ENCODE data around the gene PPP3R1.

The PPP3R1 gene

DNA sequence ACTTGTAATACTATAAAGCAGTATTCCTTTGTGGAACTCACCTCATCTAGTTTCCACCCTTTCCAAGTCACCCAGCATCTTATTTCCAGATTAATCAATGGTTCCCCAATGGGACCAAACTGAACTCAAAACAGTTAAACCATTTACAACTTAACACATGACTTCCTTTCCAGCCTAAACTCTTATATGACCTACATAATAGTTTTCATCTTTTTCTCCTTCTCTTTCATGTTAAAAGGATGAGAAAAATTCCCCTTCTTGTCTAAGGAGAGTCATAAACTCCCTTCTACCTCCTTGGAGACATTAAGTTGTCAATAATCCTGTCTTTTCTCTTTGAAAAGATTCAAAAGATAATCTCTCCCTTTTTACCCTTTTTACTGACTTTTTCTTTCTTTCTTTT, 6.7 kb downstream of the PPP3R1 start:
- Histone ChIP-seq H3K27ac (ENCODE audit: low read depth, low read length, severe bottlenecking) (no peak overlapping the region), H3K9me3 (ENCODE audit: control insufficient read depth, low read length) (no peaks in the 10 kb centered on the region), H3K36me3 (ENCODE audit: control insufficient read depth, insufficient read depth, low read length) (peaks cover 17% of the 10 kb centered on the region), H3K4me3 (ENCODE audit: extremely low read depth, insufficient read depth, low read length, poor library complexity, severe bottlenecking) (no peak overlapping the region), H3K4me1 (ENCODE audit: control insufficient read depth, insufficient read depth, low read length, poor library complexity, severe bottlenecking) (peaks cover 14% of the 10 kb centered on the region)

DNA sequence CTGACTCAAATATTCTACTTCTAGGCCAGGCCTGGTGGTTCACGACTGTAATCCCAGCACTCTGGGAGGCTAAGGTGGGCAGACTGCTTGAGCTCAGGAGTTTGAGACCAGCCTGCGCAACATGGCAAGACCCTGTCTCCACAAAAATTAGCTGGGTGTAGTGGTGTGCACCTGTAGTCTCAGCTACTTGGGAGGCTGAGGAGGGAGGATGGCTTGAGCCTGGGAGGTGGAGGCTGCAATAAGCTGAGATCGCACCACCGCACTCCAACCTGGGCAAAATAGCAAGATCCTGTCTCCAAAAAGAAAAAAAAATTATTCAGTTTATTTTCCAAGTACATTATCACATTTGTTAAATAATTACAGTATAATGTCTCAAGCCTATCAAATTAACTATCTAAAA, 7.3 kb downstream of the PPP3R1 start:
- no peak overlapping the region for H3K4me3 ChIP-seq (ENCODE audit: extremely low read depth, insufficient read depth, low read length, poor library complexity, severe bottlenecking)
- H3K4me1 ChIP-seq (ENCODE audit: control insufficient read depth, insufficient read depth, low read length, poor library complexity, severe bottlenecking), result peaks cover 20% of the 10 kb centered on the region
- WGBS, 2 experiments (ENCODE audit: insufficient coverage in 2 of 2), result 96 to 100% methylated on average over 2 of the region's 4 CpGs
- H3K36me3 ChIP-seq (ENCODE audit: control insufficient read depth, insufficient read depth, low read length), result peaks cover 16% of the 10 kb centered on the region
- no peak overlapping the region for H3K27ac ChIP-seq (ENCODE audit: low read depth, low read length, severe bottlenecking)
- H3K9me3 ChIP-seq (ENCODE audit: control insufficient read depth, low read length), result no peaks in the 10 kb centered on the region

DNA sequence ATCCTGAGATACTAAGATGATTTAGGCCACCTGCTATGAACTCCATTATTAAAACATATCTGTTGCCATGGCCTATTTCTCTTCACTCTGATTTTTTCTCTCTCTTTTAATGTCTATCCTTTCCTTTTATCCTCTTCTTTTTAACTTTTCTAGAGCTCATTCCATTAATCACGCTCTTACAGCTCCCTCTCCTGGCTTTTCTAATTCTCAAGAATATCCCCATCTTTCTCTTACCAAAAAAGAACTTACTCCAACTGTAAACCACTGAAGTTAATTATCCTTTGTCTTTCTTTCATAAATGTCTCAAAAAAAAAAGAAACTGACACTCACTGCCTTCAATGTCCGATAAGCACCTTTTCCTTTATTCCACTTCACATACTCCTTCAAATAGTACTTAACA, 7.9 kb downstream of the PPP3R1 start:
- WGBS, 2 experiments (ENCODE audit: insufficient coverage in 2 of 2), result 87 to 93% methylated on average over 2 of the region's 2 CpGs
- H3K4me3 ChIP-seq (ENCODE audit: extremely low read depth, insufficient read depth, low read length, poor library complexity, severe bottlenecking), result no peak overlapping the region
- H3K4me1 ChIP-seq (ENCODE audit: control insufficient read depth, insufficient read depth, low read length, poor library complexity, severe bottlenecking), result peaks cover 26% of the 10 kb centered on the region
- no peak overlapping the region for H3K27ac ChIP-seq (ENCODE audit: low read depth, low read length, severe bottlenecking)
- no peaks in the 10 kb centered on the region for H3K9me3 ChIP-seq (ENCODE audit: control insufficient read depth, low read length)
- H3K36me3 ChIP-seq (ENCODE audit: control insufficient read depth, insufficient read depth, low read length), result peaks cover 16% of the 10 kb centered on the region

DNA sequence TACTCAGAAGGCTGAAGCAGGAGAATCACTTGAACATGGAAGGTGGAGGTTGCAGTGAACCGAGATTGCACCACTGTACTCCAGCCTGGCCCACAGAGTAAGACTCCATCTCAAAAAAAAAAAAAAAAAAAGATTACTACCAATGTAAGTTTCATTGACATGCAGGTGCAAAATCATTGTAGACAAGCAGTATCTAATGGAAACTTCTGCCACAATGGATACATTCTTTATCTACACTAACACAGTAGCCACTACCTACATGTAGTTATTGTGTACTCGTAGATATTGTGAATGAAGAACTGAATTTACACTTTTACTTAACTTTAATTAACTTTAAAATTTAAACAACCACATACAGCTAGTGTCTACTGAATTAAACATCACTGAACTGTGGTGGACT, 10.6 kb downstream of the PPP3R1 start:
- WGBS, 2 experiments (ENCODE audit: insufficient coverage in 2 of 2), result no CpG with 5 or more reads among the region's 2 CpGs
- Histone ChIP-seq H3K9me3 (ENCODE audit: control insufficient read depth, low read length) (no peaks in the 10 kb centered on the region), H3K4me3 (ENCODE audit: extremely low read depth, insufficient read depth, low read length, poor library complexity, severe bottlenecking) (no peak overlapping the region), H3K27ac (ENCODE audit: low read depth, low read length, severe bottlenecking) (no peak overlapping the region), H3K4me1 (ENCODE audit: control insufficient read depth, insufficient read depth, low read length, poor library complexity, severe bottlenecking) (peaks cover 27% of the 10 kb centered on the region), H3K36me3 (ENCODE audit: control insufficient read depth, insufficient read depth, low read length) (peaks cover 8% of the 10 kb centered on the region)

DNA sequence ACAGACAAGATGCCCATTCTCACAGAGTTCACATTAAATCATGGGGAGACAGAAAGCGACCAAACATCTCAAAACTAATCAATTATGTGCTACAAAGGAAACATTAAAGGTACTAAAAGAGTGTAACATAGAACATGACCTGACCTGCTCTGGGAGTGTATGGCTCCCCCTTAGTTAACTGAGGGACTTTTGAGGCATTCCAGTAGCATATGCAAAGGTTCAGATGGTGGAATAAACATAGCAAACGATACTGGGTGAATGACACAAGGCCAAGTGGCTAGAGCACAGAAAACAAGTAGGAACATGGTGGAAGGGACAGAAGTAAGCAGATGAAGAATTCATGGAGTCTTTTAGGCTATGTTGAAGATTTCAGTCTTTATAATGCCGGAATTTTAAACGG, 11.9 kb downstream of the PPP3R1 start:
- 88 to 90% methylated on average over 3 of the region's 4 CpGs for WGBS, 2 experiments (ENCODE audit: insufficient coverage in 2 of 2)
- peak overlapping the region; percentile 25 for H3K27ac ChIP-seq (ENCODE audit: low read depth, low read length, severe bottlenecking)

DNA sequence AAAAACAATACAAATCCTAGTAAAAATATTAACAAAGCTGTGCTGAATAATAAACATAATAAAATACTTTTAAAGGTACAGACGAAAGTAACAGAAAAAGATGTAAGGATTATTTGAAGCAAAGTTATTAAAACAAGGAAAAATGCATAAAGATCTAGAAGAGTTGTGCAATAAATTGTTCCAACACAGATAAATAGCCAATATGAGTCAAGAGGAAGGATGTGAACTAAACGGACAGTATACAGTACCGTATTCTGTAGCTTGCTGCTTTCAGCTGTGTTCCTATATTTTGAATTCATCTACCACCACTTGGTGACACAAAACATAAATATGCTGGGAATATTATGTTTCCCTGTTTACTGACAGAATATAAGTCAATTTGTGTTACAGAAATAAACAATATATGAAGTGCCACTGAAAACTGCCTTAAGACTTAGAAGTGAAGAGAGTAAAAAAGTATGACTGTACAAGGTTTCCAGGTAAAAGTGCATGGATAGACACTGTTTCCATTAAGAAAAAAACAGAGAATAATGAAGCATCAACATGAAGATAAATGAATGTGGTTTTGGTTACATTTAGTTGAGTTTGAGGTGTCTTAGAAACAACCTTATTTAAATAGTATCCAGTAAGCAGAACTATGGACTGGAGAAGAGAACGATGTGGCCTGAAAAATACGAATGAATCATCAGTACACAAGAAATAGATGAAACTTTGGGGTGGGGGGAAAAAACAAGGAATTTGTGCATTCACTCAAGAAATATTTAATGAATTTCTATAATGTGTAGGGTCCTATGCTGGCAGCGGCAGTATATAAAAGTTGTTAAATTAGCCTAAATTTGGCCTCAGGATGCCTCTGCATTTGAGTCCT, 13.1 kb downstream of the PPP3R1 start:
- H3K4me1 ChIP-seq (ENCODE audit: control insufficient read depth, insufficient read depth, low read length, poor library complexity, severe bottlenecking), result peaks cover 24% of the 10 kb centered on the region
- no peak overlapping the region for H3K4me3 ChIP-seq (ENCODE audit: extremely low read depth, insufficient read depth, low read length, poor library complexity, severe bottlenecking)
- WGBS, 2 experiments (ENCODE audit: insufficient coverage in 2 of 2), result 88% methylated on average over 1 of the region's 6 CpGs; no CpG with 5 or more reads in 1 of the 2 experiments
- peaks cover 8% of the 10 kb centered on the region for H3K36me3 ChIP-seq (ENCODE audit: control insufficient read depth, insufficient read depth, low read length)
- no peak overlapping the region for H3K27ac ChIP-seq (ENCODE audit: low read depth, low read length, severe bottlenecking)
- no peaks in the 10 kb centered on the region for H3K9me3 ChIP-seq (ENCODE audit: control insufficient read depth, low read length)

More for the DNA sequence above, 11.9 kb downstream of the PPP3R1 start:
- H3K4me1 ChIP-seq (ENCODE audit: control insufficient read depth, insufficient read depth, low read length, poor library complexity, severe bottlenecking), result peaks cover 24% of the 10 kb centered on the region
- no peaks in the 10 kb centered on the region for H3K9me3 ChIP-seq (ENCODE audit: control insufficient read depth, low read length)
- no peak overlapping the region for H3K4me3 ChIP-seq (ENCODE audit: extremely low read depth, insufficient read depth, low read length, poor library complexity, severe bottlenecking)
- peaks cover 8% of the 10 kb centered on the region for H3K36me3 ChIP-seq (ENCODE audit: control insufficient read depth, insufficient read depth, low read length)

DNA sequence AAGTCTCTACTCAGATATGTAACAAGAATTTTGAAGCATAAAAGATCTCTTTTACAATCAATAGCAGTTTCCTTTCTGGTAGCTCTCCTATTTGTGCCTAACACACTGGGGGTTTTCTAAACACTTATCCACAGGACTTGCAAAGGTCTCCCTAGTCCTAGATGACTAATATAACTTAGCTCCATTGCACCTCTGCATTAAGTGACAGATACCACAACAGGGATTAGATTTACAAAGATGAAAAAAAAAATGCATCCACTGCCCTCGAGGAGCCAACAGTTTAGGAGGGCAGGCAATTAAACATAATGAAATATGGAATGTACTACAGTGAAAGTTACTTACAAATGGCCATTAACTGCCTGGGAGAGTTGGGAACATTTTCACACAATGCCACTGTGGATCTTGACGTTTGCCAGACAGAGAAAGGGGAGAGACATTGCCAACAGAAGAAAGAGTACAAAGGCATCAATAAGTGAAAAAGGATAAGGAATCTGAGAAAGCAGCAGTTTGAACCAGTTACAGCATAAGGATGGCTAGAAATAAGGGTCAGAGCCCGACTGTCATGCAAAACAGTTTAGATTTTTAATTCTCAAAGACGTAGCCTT, 14.3 kb downstream of the PPP3R1 start:
- 54% methylated on average over 2 of the region's 4 CpGs for WGBS, 2 experiments (ENCODE audit: insufficient coverage in 2 of 2)
- Histone ChIP-seq H3K4me3 (ENCODE audit: extremely low read depth, insufficient read depth, low read length, poor library complexity, severe bottlenecking) (no peak overlapping the region), H3K27ac (ENCODE audit: low read depth, low read length, severe bottlenecking) (peak overlapping the region; percentile 23), H3K9me3 (ENCODE audit: control insufficient read depth, low read length) (no peaks in the 10 kb centered on the region), H3K4me1 (ENCODE audit: control insufficient read depth, insufficient read depth, low read length, poor library complexity, severe bottlenecking) (peaks cover 24% of the 10 kb centered on the region), H3K36me3 (ENCODE audit: control insufficient read depth, insufficient read depth, low read length) (peaks cover 8% of the 10 kb centered on the region)

DNA sequence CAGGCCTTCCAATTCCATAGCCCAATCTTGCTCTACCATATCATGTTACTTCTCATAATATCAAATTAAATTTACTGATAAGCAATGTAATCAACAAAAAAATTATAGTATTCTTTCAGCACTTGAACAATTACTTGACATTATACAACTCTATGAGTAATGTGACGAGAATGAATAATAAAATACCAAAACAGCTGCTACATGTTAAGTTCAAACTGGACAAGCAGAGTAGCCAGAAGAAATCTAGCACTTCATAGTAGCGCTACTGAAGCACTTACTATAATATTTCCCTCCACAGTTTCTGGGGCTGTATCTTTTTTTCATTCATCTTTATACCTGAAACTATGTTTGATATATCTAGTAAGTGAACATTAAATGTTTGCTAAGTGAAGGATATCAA, 14.9 kb downstream of the PPP3R1 start:
- 100% methylated on average over 1 of the region's 2 CpGs; no CpG with 5 or more reads in 1 of the 2 experiments for WGBS, 2 experiments (ENCODE audit: insufficient coverage in 2 of 2)
- H3K27ac ChIP-seq (ENCODE audit: low read depth, low read length, severe bottlenecking), result no peak overlapping the region
- peaks cover 24% of the 10 kb centered on the region for H3K4me1 ChIP-seq (ENCODE audit: control insufficient read depth, insufficient read depth, low read length, poor library complexity, severe bottlenecking)
- H3K9me3 ChIP-seq (ENCODE audit: control insufficient read depth, low read length), result no peaks in the 10 kb centered on the region
- no peak overlapping the region for H3K4me3 ChIP-seq (ENCODE audit: extremely low read depth, insufficient read depth, low read length, poor library complexity, severe bottlenecking)
- H3K36me3 ChIP-seq (ENCODE audit: control insufficient read depth, insufficient read depth, low read length), result peaks cover 6% of the 10 kb centered on the region

DNA sequence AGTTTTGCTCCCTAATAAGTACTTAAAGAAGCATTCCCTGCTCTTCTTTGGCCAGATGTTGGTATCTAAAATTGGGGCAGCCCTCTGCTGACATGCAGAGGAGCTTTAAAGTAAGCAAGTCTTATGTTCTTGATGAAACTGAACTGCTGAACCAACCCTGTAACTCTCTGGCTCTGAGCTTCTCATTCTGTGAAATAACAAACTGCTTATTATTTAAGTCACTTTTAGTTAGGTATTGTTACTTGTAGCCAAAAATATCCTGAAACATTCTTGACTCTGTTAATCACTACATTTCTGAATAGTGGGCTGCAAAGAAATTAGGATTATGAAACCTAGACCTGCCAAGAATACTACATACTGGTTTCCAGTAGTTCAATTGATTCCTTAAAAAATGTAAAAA, 15.5 kb downstream of the PPP3R1 start:
- peaks cover 24% of the 10 kb centered on the region for H3K4me1 ChIP-seq (ENCODE audit: control insufficient read depth, insufficient read depth, low read length, poor library complexity, severe bottlenecking)
- H3K36me3 ChIP-seq (ENCODE audit: control insufficient read depth, insufficient read depth, low read length), result peaks cover under 1% of the 10 kb centered on the region
- H3K4me3 ChIP-seq (ENCODE audit: extremely low read depth, insufficient read depth, low read length, poor library complexity, severe bottlenecking), result no peak overlapping the region
- H3K9me3 ChIP-seq (ENCODE audit: control insufficient read depth, low read length), result no peaks in the 10 kb centered on the region
- peak overlapping the region; percentile 24 for H3K27ac ChIP-seq (ENCODE audit: low read depth, low read length, severe bottlenecking)

DNA sequence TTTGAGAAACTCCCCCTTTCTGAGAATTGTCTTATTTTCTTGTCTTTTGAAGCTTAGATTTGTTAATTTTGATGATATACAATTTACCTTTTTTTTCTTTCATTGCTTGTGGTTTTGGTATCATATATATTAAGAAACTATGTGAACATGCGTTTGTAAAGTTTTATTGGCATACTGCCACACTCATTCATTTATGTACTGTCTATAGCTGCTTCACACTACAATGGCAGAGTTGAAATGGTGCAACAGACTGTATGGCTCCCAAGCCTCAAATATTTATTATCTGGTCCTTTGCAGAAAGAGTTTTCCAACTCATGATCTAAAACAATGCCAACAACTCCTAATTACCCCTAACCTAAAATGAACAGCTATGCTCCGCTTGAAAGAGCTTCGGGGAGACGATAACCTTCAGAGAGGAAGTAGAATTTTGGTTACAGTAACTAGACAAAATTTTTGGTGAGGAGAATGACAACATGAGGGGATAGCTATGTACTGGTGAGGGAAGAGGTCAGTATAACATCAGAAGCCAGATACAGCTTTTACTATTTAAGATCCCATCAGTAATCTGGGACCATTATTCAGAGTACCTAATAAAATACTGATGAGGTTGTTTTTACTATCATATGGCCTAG, 16.1 kb downstream of the PPP3R1 start:
- no peak overlapping the region for H3K27ac ChIP-seq (ENCODE audit: low read depth, low read length, severe bottlenecking)
- peaks cover 24% of the 10 kb centered on the region for H3K4me1 ChIP-seq (ENCODE audit: control insufficient read depth, insufficient read depth, low read length, poor library complexity, severe bottlenecking)
- no peaks in the 10 kb centered on the region for H3K9me3 ChIP-seq (ENCODE audit: control insufficient read depth, low read length)
- WGBS, 2 experiments (ENCODE audit: insufficient coverage in 2 of 2), result 53 to 67% methylated on average over 3 of the region's 4 CpGs
- no peak overlapping the region for H3K4me3 ChIP-seq (ENCODE audit: extremely low read depth, insufficient read depth, low read length, poor library complexity, severe bottlenecking)
- no peaks in the 10 kb centered on the region for H3K36me3 ChIP-seq (ENCODE audit: control insufficient read depth, insufficient read depth, low read length)

DNA sequence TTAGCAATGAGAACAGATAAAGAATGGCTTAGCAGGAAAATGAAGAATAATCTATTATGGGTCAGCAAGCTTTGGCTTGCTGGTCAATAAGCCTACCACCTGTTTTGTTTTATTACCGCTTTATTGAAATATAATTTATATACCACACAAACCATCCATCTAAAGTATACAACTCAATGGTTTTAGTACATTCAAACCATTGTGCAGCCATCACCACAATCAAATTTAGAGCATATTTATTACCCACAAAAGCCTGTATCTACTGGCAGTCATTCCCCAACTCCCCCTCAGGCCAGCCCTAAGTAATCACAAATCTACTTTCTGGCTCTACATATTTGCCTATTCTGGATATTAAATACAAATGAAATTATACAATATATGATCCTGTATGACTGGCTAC, 17.2 kb downstream of the PPP3R1 start:
- H3K27ac ChIP-seq (ENCODE audit: low read depth, low read length, severe bottlenecking), result no peak overlapping the region
- H3K36me3 ChIP-seq (ENCODE audit: control insufficient read depth, insufficient read depth, low read length), result no peaks in the 10 kb centered on the region
- H3K4me3 ChIP-seq (ENCODE audit: extremely low read depth, insufficient read depth, low read length, poor library complexity, severe bottlenecking), result no peak overlapping the region
- 100% methylated on average over 1 of the region's 1 CpG for WGBS, 2 experiments (ENCODE audit: insufficient coverage in 2 of 2)
- H3K9me3 ChIP-seq (ENCODE audit: control insufficient read depth, low read length), result no peaks in the 10 kb centered on the region
- peaks cover 16% of the 10 kb centered on the region for H3K4me1 ChIP-seq (ENCODE audit: control insufficient read depth, insufficient read depth, low read length, poor library complexity, severe bottlenecking)

Data from mesodermal cell (in vitro differentiated cells).